HG02763 (cell line): ENCODE results near the gene THSD7B.
"Not testable (repeated sequence)": the region's sequence is repeated elsewhere in the genome, so short reads cannot be mapped to it uniquely, and the experiment has no call there.

ENCODE experiments used
- ATAC-seq: cut with Tn5 transposase; IDR thresholded peaks from one replicate; pipeline ENCODE4 v1.9.1; 2021; ENCODE audit warnings: mild to moderate bottlenecking, moderate library complexity; ENCODE audit not compliant: unreplicated experiment

The THSD7B gene

GRCh38 chr2:136765256-136766072 is at the start of gene THSD7B:
THSD7B (plus strand) TSS chr2:136765545; CDS start chr2:136882179, 116,634 bp downstream.
- ATAC-seq = no peak

- ATAC-seq = no peak
Measured at GRCh38 chr2:136718273-136718672, 47.1 kb upstream of the THSD7B start.

DNA sequence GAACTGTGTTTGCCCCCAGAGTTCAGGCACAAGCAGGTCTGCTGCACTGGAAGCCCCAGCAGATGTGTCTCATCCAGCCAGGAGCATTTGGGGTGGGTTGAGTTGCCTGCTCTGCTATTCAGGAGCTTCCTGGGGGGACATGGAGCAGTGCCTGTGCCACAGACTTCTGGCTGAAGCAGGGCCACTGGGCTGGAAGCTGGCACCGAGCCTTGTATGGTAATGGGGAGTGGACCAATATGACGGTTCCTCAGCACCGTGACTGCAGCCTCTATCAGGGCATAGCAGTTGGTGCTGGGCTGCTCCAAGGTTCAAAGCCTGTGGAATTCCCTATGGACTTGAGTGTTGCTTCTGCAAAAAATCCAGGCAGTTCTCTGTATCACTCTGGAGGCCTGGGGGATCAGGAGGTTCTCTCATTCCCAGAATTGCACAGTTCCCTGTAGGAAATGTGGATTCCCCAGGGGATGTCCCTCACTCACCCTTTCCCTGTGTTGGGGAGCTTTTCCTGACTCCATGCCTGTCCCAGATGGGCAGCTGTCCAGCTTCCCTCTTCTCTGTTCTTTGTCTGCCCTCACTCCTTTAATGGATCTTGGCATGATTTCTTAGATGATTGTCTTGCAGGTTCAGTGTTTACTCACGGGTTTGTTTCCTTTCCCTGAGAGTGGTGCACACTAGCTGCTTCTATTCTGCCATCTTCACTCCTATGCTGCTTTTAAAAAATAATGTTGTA is 37.2 kb upstream of the THSD7B start:
- ATAC-seq = no peak

DNA sequence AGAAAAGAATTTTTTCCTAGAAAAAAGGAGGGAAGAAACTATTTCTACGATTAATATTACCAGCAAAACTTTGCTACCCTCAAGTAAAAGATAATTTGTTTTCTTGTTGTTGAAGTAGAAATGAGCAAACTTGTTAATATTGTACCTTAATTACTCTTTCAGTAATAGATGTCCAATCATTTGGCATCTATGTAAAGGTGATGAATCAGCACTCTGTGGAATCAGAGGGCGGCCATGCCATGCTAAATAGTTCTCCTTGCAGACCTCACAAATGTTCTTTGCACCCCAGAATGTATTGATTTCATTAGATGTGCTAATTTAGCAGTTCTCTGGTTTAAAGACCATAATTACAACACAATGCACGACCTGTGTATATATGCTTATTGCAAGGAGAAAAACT is 29.1 kb upstream of the THSD7B start:
- ATAC-seq = no peak

DNA sequence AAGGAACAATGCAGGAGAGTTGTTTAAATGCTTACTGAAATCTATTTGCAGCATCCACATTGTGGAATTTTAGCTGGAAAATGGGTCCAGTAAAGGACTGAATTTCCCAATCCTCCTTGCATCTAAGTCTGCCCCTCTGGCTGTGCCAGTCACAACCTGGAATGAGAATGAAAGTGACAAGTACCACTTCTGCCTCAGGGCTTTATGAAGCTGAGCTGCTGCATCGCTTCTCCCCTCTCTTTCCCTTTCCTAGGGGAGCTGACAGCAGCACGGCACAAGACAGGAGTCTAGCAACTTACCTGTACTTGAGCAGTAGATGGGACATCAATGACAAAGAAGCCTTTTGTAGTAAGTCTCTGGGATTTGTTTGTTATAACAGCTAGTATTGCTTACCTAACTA is 27.3 kb upstream of the THSD7B start:
- ATAC-seq = no peak

DNA sequence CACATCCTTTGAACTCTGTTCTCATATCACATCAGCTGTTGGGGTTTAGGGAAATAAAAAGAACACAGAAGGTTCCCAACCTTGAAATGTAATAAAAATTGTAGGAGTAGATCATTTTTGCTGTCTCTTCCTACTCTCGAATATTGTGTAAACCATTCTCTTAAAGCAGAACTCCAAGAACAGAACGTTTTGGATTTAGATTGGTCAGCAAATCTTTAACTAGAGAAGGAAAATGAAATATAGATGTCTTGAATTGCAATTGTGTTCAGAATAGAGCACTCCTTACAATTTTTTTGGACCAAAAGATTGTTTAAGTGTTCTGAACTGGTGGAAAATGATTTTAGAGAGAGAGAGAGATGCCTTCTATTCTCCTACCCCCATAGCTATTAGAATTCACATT is 23.9 kb upstream of the THSD7B start:
- no peak for ATAC-seq

GRCh38 chr2:136750065-136750464 is 15.3 kb upstream of the THSD7B start:
- ATAC-seq = no peak

DNA sequence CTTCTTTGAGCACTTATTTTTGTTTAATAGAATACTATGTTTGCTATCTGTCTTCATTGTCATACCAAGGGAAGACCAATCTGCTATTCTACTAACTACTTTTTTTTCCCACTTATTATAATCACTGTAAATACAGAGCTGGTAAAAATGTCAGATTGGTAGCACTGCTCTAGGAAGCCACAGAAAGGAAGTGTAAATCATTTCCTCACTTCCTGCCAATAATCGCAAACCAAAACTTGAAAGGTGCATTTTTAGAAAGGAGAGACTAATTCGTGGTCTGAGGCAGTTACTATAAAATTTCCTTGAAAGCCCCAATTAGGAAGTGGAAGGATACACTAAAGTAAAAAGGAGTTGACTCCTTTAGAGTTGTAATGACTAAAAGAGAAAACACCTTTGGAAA is 13.9 kb upstream of the THSD7B start:
- no peak for ATAC-seq

GRCh38 chr2:136758504-136758903 is 6.8 kb upstream of the THSD7B start:
- ATAC-seq = not testable (repeated sequence)

- no peak for ATAC-seq
Measured at GRCh38 chr2:136764452-136765255, 691 bp upstream of the THSD7B start.

DNA sequence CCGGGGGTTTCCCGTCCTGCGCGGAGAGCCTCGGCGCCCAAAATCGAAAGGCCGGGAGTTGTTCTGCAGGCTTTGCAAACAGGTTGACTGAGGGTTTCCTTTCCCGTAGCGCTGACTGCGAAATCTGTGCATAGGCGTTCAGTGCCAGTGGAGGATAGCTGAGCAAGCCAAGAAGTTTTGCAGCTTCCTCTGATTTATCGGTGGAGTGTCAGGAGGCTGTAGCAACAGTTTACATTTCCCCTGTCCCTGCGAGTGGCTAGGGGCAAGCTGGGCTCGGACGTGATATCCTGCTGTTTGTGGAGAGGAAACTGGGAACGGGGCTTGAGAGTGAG is 694 bp downstream of the THSD7B start:
- ATAC-seq = no peak

DNA sequence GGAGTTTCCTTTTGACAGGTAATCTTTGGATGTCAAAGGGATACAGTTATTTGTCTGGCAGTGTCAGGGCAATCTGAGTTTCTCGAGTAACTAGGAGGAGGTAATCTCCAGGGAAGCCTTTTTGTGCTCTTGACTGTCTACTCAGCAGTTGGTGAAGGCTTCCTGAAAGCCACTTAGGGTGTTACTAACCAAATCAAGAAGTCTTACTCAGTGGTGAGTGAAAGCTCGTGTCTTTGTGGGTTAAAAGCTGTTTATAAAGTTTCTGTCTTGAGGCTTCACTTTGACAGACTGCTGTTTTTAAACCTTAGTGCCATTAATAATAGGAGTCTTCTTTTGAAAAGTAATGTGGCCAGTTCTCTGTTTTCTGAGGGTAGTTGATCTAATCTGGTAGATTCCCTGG is 1.7 kb downstream of the THSD7B start:
- ATAC-seq = no peak

DNA sequence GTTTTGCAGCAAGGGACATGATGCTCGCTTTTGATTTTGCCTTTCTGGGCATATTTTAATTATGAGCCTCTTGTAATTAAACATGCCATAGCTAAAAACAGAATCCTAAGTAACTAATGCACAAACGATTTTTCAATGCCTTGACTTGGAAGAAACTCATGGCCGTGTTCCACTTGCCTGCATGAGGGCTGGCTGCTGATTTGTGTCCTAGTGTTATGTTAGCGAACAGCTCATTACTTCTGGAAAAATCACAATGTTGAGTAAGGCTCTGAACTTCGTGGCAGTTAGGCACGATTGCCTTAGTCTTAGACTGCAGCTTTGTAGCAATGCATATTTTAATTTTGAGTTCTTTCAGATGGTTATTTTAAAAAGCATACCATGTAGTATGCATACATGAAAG is 4.5 kb downstream of the THSD7B start:
- ATAC-seq = no peak

- ATAC-seq = no peak
Measured at GRCh38 chr2:136770384-136770783, 5.0 kb downstream of the THSD7B start.

DNA sequence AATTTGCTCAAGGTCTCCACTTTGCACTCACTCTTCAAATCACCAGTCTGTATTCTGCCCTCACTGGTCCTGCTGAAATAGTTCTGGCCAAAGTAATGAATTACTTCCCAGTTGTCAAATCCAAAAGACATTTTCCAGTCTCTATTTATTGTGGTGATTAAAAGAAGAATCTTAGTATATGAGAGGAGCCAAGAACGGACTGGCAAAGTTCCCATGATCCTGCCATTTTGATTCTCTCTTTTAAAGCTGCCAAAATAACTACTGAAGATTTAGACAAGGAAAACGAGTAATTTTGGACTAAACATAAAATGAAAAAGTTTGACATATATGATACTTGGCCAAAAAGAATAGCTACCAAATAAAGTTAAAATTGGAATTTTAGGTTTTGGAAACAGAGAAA is 12.0 kb downstream of the THSD7B start:
- no peak for ATAC-seq

DNA sequence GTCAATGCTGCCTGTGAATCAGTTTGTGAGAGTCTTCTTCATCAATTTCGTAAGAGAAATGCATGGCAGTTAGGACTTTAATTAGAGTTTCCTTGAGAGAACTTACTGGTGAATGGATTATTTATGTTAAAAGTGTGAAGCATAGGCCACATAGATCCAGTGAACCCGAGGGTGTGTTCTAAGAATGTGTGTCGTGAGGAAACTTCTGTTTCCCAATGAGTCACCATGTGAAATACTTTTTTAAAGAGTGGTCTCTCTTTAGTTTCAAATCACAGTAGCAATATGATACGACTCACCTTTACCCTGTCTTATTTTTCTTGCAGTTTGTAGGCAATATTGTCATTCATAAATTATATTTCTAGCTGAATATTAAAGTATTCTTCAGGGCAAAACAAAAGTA is 18.5 kb downstream of the THSD7B start:
- no peak for ATAC-seq

GRCh38 chr2:136785215-136785614 is 19.9 kb downstream of the THSD7B start:
- ATAC-seq = no peak

- no peak for ATAC-seq
Measured at GRCh38 chr2:136787970-136788369, 22.6 kb downstream of the THSD7B start.

- ATAC-seq = no peak
Measured at GRCh38 chr2:136796339-136796738, 31.0 kb downstream of the THSD7B start.

DNA sequence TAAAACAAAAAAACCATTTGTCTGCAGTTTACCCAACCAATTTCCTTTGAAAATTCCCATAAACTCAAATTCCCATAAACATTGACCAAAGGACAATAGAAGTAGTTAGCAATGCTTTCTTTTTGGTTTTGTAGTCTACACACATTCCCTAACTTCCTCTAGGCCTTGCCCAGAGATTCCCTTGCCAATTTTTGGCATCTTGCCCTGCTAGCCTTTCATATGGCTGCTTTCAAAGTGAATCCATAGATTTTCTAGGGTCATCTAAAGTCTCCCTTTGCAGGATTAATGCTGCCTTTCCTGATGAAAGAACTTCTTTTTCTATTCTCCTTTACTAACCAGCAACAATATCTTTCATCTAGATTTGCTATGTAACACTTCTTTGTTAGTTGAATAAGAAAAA is 33.4 kb downstream of the THSD7B start:
- ATAC-seq = no peak

- ATAC-seq = no peak
Measured at GRCh38 chr2:136801661-136802060, 36.3 kb downstream of the THSD7B start.

- ATAC-seq = no peak
Measured at GRCh38 chr2:136809998-136810397, 44.7 kb downstream of the THSD7B start.
